Left ventricle myocardium inferior (tissue), 1 donor: ENCODE data around the gene HRG. TPM values are rescaled to one million over a fixed set of nuclear protein-coding genes. Genes with fewer than 3 reads are reported as not detected.

Experiments
- DNase-seq: peaks from one replicate; pipeline ENCODE4 v3.0.0-alpha.2; 2020
- H3K27ac ChIP-seq: fragments of 200-600 bp; replicated peaks from 2 replicates; pipeline ENCODE4 v1.8.0; 2021
- H3K27me3 ChIP-seq: fragments of 200-600 bp; 2 replicates; pipeline ENCODE4 v1.8.0; 2021; ENCODE audit warnings: low read depth
- H3K36me3 ChIP-seq: fragments of 200-600 bp; 2 replicates; pipeline ENCODE4 v1.8.0; 2021
- H3K4me1 ChIP-seq: fragments of 200-600 bp; 2 replicates; pipeline ENCODE4 v1.8.0; 2021
- H3K4me3 ChIP-seq: fragments of 200-600 bp; 2 replicates; pipeline ENCODE4 v1.8.0; 2021; ENCODE audit warnings: mild to moderate bottlenecking, moderate library complexity
- H3K9me3 ChIP-seq: fragments of 200-600 bp; replicated peaks from 2 replicates; pipeline ENCODE4 v1.8.0; 2021
- CTCF ChIP-seq: fragments of 200-600 bp; IDR thresholded peaks from 2 replicates; pipeline ENCODE4 v1.8.0; 2021; ENCODE audit warnings: antibody characterized with exemption, mild to moderate bottlenecking, borderline replicate concordance
- intact Hi-C: fragments of 100-400 bp; cut with micrococcal nuclease; formaldehyde crosslinking; loops from one replicate; pipeline ENCODE4 v1.11.0; 2022
- total RNA-seq: library from RNA; stranded (reverse); fragmentation: NEBNext Ultra II Directional; extraction: Animal tissue kit (Norgen Biotek cat#: 25700); gene quantifications from one replicate; pipeline ENCODE4 v1.2.1, GENCODE V29; 2021
- donor health status: DM: no; HTN: yes; CAD: no; lungs with severe emphysema.

HRG gene
- total RNA-seq, 1 donor from 2014 or later: not detected

- Histone ChIP-seq H3K4me1 (no peaks in the 10 kb centered on the region), H3K27ac (no peak overlapping the region), H3K36me3 (no peaks in the 10 kb centered on the region), H3K27me3 (peaks cover 16% of the 10 kb centered on the region), H3K9me3 (no peaks in the 10 kb centered on the region), H3K4me3 (no peak overlapping the region)
- no peak for DNase-seq
- no peak for TF ChIP-seq CTCF
- intact Hi-C loops: no loop called here
Measured at GRCh38 chr3:186646841-186647240, 19.0 kb upstream of the HRG start.

GRCh38 chr3:186648851-186649250 is 17.0 kb upstream of the HRG start:
- Histone ChIP-seq H3K4me3 (no peak overlapping the region), H3K27me3 (peaks cover 6% of the 10 kb centered on the region), H3K27ac (no peak overlapping the region), H3K36me3 (no peaks in the 10 kb centered on the region), H3K9me3 (no peaks in the 10 kb centered on the region), H3K4me1 (no peaks in the 10 kb centered on the region)
- DNase-seq: no peak
- no peak for TF ChIP-seq CTCF
- intact Hi-C loops: no loop called here

GRCh38 chr3:186651678-186652215 is 14.1 kb upstream of the HRG start:
- Histone ChIP-seq H3K27ac (no peak overlapping the region), H3K9me3 (no peaks in the 10 kb centered on the region), H3K4me1 (no peaks in the 10 kb centered on the region), H3K36me3 (no peaks in the 10 kb centered on the region), H3K4me3 (no peak overlapping the region), H3K27me3 (peaks cover 6% of the 10 kb centered on the region)
- intact Hi-C loops: no loop called here
- DNase-seq: no peak
- TF ChIP-seq CTCF: no peak

GRCh38 chr3:186653080-186653707 is 12.6 kb upstream of the HRG start:
- peaks cover 6% of the 10 kb centered on the region for H3K27me3 ChIP-seq
- H3K36me3 ChIP-seq: no peaks in the 10 kb centered on the region
- H3K27ac ChIP-seq: no peak overlapping the region
- no peak for TF ChIP-seq CTCF
- H3K4me3 ChIP-seq: no peak overlapping the region
- no peaks in the 10 kb centered on the region for H3K4me1 ChIP-seq
- DNase-seq: no peak
- intact Hi-C loops: no loop called here
- H3K9me3 ChIP-seq: no peaks in the 10 kb centered on the region

- Histone ChIP-seq H3K4me3 (no peak overlapping the region), H3K27me3 (peaks cover 6% of the 10 kb centered on the region), H3K27ac (no peak overlapping the region), H3K9me3 (no peaks in the 10 kb centered on the region), H3K36me3 (no peaks in the 10 kb centered on the region), H3K4me1 (no peaks in the 10 kb centered on the region)
- DNase-seq: no peak
- no peak for TF ChIP-seq CTCF
- intact Hi-C loops: no loop called here
Measured at GRCh38 chr3:186653984-186654383, 11.8 kb upstream of the HRG start.
